Measurements from ENCODE around the gene SLC4A4. TPM values are rescaled to one million over a fixed set of nuclear protein-coding genes. Genes with fewer than 3 reads are reported as not detected.

SLC4A4 gene
- total RNA-seq, 2 donors from 2014 or later = 48.3 to 89.2 TPM

- no peaks in the 10 kb centered on the region for H3K9me3 ChIP-seq
- intact Hi-C loops (cut with DNase I) = no loop called here
- H3K27me3 ChIP-seq (replicated peaks; ENCODE audit: insufficient read depth) = no peaks in the 10 kb centered on the region
- no peak overlapping the region for H3K4me3 ChIP-seq
- H3K27ac ChIP-seq = no peak overlapping the region
- DNase-seq (ENCODE audit: low spot score) = peak; percentile 13
- TF ChIP-seq CTCF (IDR thresholded peaks at IDR 0.05) (no peak), POLR2A (IDR thresholded peaks at IDR 0.05) (no peak), POLR2AphosphoS5 (IDR thresholded peaks at IDR 0.05) (peak; percentile 45)
- H3K36me3 ChIP-seq = no peaks in the 10 kb centered on the region
- WGBS = 10% methylated on average over 1 of the region's 1 CpG
- H3K4me1 ChIP-seq (replicated peaks) = no peaks in the 10 kb centered on the region
Measured at GRCh38 chr4:71456841-71457240, 118.0 kb downstream of the SLC4A4 start.

- Histone ChIP-seq H3K36me3 (no peaks in the 10 kb centered on the region), H3K9me3 (no peaks in the 10 kb centered on the region), H3K4me1 (replicated peaks) (no peaks in the 10 kb centered on the region), H3K4me3 (no peak overlapping the region), H3K27ac (peak overlapping the region in 1 of 2 donors; percentile 33), H3K27me3 (replicated peaks; ENCODE audit: insufficient read depth) (no peaks in the 10 kb centered on the region)
- DNase-seq (ENCODE audit: low spot score) = peak; percentile 25
- WGBS = 36% methylated on average over 4 of the region's 4 CpGs
- TF ChIP-seq POLR2AphosphoS5 (IDR thresholded peaks at IDR 0.05) (peak; percentile 78), POLR2A (IDR thresholded peaks at IDR 0.05) (no peak)
- intact Hi-C loops (cut with DNase I) = no loop called here
Measured at GRCh38 chr4:71460371-71460770, 121.6 kb downstream of the SLC4A4 start.

- WGBS = 94% methylated on average over 4 of the region's 4 CpGs
- H3K27me3 ChIP-seq (replicated peaks; ENCODE audit: insufficient read depth) = no peaks in the 10 kb centered on the region
- intact Hi-C loops (cut with DNase I) = no loop called here
- no peaks in the 10 kb centered on the region for H3K4me1 ChIP-seq (replicated peaks)
- H3K4me3 ChIP-seq = no peak overlapping the region
- TF ChIP-seq POLR2AphosphoS5 (IDR thresholded peaks at IDR 0.05) (no peak), CTCF (IDR thresholded peaks at IDR 0.05) (no peak), POLR2A (IDR thresholded peaks at IDR 0.05) (no peak)
- no peaks in the 10 kb centered on the region for H3K9me3 ChIP-seq
- DNase-seq (ENCODE audit: low spot score) = no peak
- no peaks in the 10 kb centered on the region for H3K36me3 ChIP-seq
- H3K27ac ChIP-seq = peak overlapping the region; percentile 13 to 33
Measured at GRCh38 chr4:71461422-71461821, 122.6 kb downstream of the SLC4A4 start.

GRCh38 chr4:71466775-71467174, 128.0 kb downstream of the SLC4A4 start:
- TF ChIP-seq POLR2AphosphoS5 (IDR thresholded peaks at IDR 0.05) = no peak
- TF ChIP-seq POLR2A (IDR thresholded peaks at IDR 0.05) = no peak
- no peak for TF ChIP-seq CTCF (IDR thresholded peaks at IDR 0.05)
- Histone ChIP-seq H3K4me3 (no peak overlapping the region), H3K4me1 (replicated peaks) (peaks cover 9% of the 10 kb centered on the region), H3K36me3 (no peaks in the 10 kb centered on the region), H3K9me3 (no peaks in the 10 kb centered on the region), H3K27me3 (replicated peaks; ENCODE audit: insufficient read depth) (no peaks in the 10 kb centered on the region), H3K27ac (peak overlapping the region; percentile 65 to 83)
- WGBS = 90% methylated on average over 3 of the region's 3 CpGs
- intact Hi-C loops (cut with DNase I) = no loop called here
- no peak for DNase-seq (ENCODE audit: low spot score)

- H3K27me3 ChIP-seq (replicated peaks; ENCODE audit: insufficient read depth) = no peaks in the 10 kb centered on the region
- intact Hi-C loops (cut with DNase I) = no loop called here
- H3K36me3 ChIP-seq = no peaks in the 10 kb centered on the region
- H3K27ac ChIP-seq = peak overlapping the region; percentile 65 to 83
- peaks cover 9% of the 10 kb centered on the region for H3K4me1 ChIP-seq (replicated peaks)
- TF ChIP-seq POLR2A (IDR thresholded peaks at IDR 0.05) (no peak), CTCF (IDR thresholded peaks at IDR 0.05) (no peak), POLR2AphosphoS5 (IDR thresholded peaks at IDR 0.05) (peak; percentile 50)
- no peak for DNase-seq (ENCODE audit: low spot score)
- no peaks in the 10 kb centered on the region for H3K9me3 ChIP-seq
- 43% methylated on average over 2 of the region's 2 CpGs for WGBS
- H3K4me3 ChIP-seq = no peak overlapping the region
Measured at GRCh38 chr4:71468116-71468710, 129.4 kb downstream of the SLC4A4 start.
